ENCODE data around the gene LDLRAD4.

- TF ChIP-seq EZH2 (IDR thresholded peaks at IDR 0.05; ENCODE audit: borderline replicate concordance, insufficient read depth, low read depth, low read length, poor library complexity, severe bottlenecking) (no peak), CTCF (IDR thresholded peaks at IDR 0.05) (no peak)
Observed at GRCh38 chr18:13339653-13340052, 121.1 kb downstream of the LDLRAD4 start.
